Measurements from ENCODE around the gene LAIR2. TPM values are rescaled to one million over a fixed set of nuclear protein-coding genes. Genes with fewer than 3 reads are reported as not detected.

Gene LAIR2
- total RNA-seq, 4 donors from 2014 or later: not detected

DNA sequence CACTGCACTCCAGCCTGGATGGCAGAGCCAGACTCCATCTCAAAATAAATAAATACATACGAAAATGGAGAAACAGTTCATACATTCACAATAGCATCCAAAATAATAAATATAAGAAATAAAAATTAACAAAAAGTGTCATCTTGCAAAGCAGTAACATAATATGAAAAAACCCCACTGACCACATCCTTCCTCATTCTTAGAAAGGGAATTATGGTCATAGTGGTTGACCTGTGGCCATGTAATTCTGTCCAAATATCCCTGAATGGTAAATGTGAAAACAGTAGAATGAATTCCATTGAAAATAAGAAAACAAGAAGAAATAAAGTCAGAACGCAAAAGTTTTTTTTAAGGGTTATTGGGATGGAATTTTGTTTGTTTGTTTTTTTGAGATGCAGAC is 22.6 kb upstream of the LAIR2 start:
- Histone ChIP-seq H3K4me1 (peaks cover 0 to 5% (median 2%) of the 10 kb centered on the region in 3 donors), H3K9me3 (no peaks in the 10 kb centered on the region), H3K4me3 (no peak overlapping the region), H3K27ac (no peak overlapping the region), H3K36me3 (no peaks in the 10 kb centered on the region), H3K27me3 (peaks cover 0 to 53% (median 0%) of the 10 kb centered on the region in 4 donors)
- 31 to 66% methylated on average over 2 of the region's 2 CpGs for WGBS, 2 donors
- no peak for DNase-seq
- TF ChIP-seq, protein P1, sequence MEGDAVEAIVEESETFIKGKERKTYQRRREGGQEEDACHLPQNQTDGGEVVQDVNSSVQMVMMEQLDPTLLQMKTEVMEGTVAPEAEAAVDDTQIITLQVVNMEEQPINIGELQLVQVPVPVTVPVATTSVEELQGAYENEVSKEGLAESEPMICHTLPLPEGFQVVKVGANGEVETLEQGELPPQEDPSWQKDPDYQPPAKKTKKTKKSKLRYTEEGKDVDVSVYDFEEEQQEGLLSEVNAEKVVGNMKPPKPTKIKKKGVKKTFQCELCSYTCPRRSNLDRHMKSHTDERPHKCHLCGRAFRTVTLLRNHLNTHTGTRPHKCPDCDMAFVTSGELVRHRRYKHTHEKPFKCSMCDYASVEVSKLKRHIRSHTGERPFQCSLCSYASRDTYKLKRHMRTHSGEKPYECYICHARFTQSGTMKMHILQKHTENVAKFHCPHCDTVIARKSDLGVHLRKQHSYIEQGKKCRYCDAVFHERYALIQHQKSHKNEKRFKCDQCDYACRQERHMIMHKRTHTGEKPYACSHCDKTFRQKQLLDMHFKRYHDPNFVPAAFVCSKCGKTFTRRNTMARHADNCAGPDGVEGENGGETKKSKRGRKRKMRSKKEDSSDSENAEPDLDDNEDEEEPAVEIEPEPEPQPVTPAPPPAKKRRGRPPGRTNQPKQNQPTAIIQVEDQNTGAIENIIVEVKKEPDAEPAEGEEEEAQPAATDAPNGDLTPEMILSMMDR (IDR thresholded peaks at IDR 0.05): no peak
- no peak for TF ChIP-seq POLR2A (IDR thresholded peaks at IDR 0.05)
- intact Hi-C loops (cut with DNase I): loop anchor here (5.0 kb wide), 1 partner anchor 197 kb away; no protein-coding TSS in a partner anchor

DNA sequence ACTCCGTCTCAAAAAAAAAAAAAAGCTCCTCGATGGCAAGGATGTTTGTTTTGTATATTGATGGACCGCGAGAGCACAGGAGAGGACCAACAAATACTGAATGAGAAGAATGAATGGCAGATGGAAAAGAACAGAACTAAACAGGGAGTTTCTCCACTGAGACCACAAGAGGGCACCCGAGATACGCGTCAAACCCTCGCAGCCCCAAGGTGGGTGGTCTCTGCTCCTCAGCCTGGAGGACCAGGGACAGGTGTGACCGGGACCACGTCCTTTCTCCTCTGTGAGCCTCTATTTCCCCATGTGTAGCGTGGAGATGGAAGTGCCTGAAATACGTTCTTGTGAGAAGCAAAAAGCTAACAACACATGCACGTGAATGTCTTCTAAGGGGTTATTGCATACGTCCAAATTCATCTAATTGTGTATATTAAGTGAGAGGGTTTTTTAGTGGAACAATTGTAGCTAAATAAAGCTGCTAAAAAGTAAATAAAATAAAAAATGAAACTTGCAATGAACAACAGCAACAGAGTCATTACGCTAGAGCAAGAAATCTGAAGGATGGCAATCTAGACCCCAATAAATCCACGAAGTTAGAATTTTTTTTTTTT is 21.2 kb upstream of the LAIR2 start:
- DNase-seq: no peak
- 10 to 12% methylated on average over 15 of the region's 16 CpGs for WGBS, 2 donors
- no peak for TF ChIP-seq POLR2A (IDR thresholded peaks at IDR 0.05)
- TF ChIP-seq, protein P1 (IDR thresholded peaks at IDR 0.05): peak in 4 of 6 experiments; percentile 19 to 66 (median 30)

DNA sequence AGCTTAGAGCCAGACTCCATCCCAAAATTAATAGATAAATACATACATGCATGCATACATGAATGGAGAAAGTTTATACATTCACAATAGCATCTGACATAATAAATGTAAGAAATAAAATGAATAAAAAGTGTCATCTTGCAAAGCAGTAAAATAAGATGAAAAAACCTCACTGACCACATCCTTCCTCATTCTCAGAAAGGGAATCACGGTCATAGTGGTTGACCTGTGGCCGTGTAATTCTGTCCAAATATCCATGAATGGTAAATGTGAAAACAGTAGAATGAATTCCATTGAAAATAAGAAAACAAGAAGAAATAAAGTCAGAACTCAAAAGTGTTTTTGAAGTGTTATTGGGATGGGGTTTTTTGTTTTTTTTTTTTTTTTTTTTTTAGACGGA is 19.7 kb upstream of the LAIR2 start:
- WGBS, 2 donors: 53 to 55% methylated on average over 3 of the region's 3 CpGs
- Histone ChIP-seq H3K36me3 (no peaks in the 10 kb centered on the region), H3K4me1 (peaks cover 0 to 5% (median 2%) of the 10 kb centered on the region in 3 donors), H3K27ac (no peak overlapping the region), H3K27me3 (peaks cover 0 to 48% (median 0%) of the 10 kb centered on the region in 4 donors), H3K9me3 (no peaks in the 10 kb centered on the region), H3K4me3 (no peak overlapping the region)
- intact Hi-C loops (cut with DNase I): loop anchor here (5.0 kb wide), 1 partner anchor 194 kb away; no protein-coding TSS in a partner anchor
- DNase-seq: no peak
- no peak for TF ChIP-seq POLR2A (IDR thresholded peaks at IDR 0.05)
- TF ChIP-seq, protein P1 (IDR thresholded peaks at IDR 0.05): no peak

More for the DNA sequence above, 21.2 kb upstream of the LAIR2 start:
- intact Hi-C loops (cut with DNase I): loop anchor here (5.0 kb wide), 1 partner anchor 196 kb away; no protein-coding TSS in a partner anchor
- H3K4me3 ChIP-seq: no peak overlapping the region
- peaks cover 0 to 52% (median 0%) of the 10 kb centered on the region in 4 donors for H3K27me3 ChIP-seq
- peaks cover 0 to 5% (median 2%) of the 10 kb centered on the region in 3 donors for H3K4me1 ChIP-seq
- H3K36me3 ChIP-seq: no peaks in the 10 kb centered on the region
- H3K9me3 ChIP-seq: no peaks in the 10 kb centered on the region
- H3K27ac ChIP-seq: no peak overlapping the region

DNA sequence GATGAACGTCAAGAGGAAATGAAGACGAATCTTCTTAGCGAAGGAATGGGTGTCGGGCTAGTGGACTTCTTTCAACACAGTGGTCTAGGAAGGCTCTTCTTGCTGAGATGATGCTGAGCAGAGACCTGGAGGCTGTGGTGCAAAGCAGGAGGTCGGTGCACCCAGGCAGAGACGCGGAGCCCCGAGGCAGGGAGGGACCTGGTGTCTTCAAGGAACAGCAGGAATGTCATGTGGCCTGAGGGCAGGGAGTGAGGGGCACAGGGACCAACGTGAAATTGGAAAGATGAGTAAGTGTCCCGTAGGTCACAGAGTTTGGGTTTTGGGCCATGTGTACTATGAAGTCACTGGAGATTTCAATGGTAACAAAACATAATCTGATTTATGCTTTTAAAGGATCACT is 18.2 kb upstream of the LAIR2 start:
- WGBS, 2 donors: 70 to 78% methylated on average over 10 of the region's 10 CpGs
- H3K27me3 ChIP-seq: peaks cover 0 to 32% (median 0%) of the 10 kb centered on the region in 4 donors
- intact Hi-C loops (cut with DNase I): loop anchor here (5.0 kb wide), 1 partner anchor 193 kb away; no protein-coding TSS in a partner anchor

DNA sequence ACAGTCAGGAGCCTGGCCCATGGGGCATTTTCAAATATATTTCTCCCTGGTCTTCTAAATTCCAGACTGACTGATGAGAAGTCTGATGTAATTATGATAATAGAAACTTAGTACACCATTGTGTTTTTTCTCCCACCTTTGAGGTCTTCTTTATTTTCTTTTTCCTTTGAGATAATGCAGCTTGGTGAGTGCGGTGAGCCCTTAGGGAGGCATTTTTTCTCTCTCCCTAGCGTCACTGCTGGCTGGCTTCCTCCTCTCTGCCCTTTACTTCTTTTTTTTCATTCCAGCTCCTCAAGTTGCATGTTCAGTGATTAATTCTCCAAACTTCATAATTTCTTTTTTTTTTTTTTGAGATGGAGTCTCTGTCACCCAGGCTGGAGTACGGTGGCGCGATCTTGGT is 16.8 kb upstream of the LAIR2 start:
- H3K4me1 ChIP-seq: peaks cover 0 to 5% (median 2%) of the 10 kb centered on the region in 3 donors
- TF ChIP-seq, protein P1 (IDR thresholded peaks at IDR 0.05): no peak
- TF ChIP-seq POLR2A (IDR thresholded peaks at IDR 0.05): no peak
- H3K9me3 ChIP-seq: no peaks in the 10 kb centered on the region
- peaks cover 0 to 18% (median 0%) of the 10 kb centered on the region in 4 donors for H3K27me3 ChIP-seq
- WGBS, 2 donors: 57 to 62% methylated on average over 4 to 5 of the region's 5 CpGs
- H3K36me3 ChIP-seq: no peaks in the 10 kb centered on the region
- intact Hi-C loops (cut with DNase I): no loop called here
- H3K27ac ChIP-seq: no peak overlapping the region
- no peak overlapping the region for H3K4me3 ChIP-seq
- DNase-seq: no peak

More for the DNA sequence above, 18.2 kb upstream of the LAIR2 start:
- Histone ChIP-seq H3K36me3 (no peaks in the 10 kb centered on the region), H3K4me3 (no peak overlapping the region), H3K9me3 (no peaks in the 10 kb centered on the region), H3K27ac (no peak overlapping the region), H3K4me1 (peaks cover 0 to 5% (median 2%) of the 10 kb centered on the region in 3 donors)
- no peak for DNase-seq
- TF ChIP-seq, protein P1 (IDR thresholded peaks at IDR 0.05): no peak
- no peak for TF ChIP-seq POLR2A (IDR thresholded peaks at IDR 0.05)
